Muscle layer of colon (tissue), 2 donors: ENCODE results near the gene SRPX.

Source experiments
- H3K27ac ChIP-seq: one replicate; pipeline ENCODE4 v1.7.0; 2013; ENCODE audit warnings: low read depth, mild to moderate bottlenecking, low read length, moderate library complexity
- H3K27me3 ChIP-seq, 2 donors: one replicate each; pipeline ENCODE4 v1.7.0; 2013; ENCODE audit warnings: low read length in 2 of 2, mild to moderate bottlenecking in 2 of 2; ENCODE audit not compliant: insufficient read depth in 2 of 2, control insufficient read depth in 1 of 2
- H3K36me3 ChIP-seq: one replicate; pipeline ENCODE4 v1.7.0; 2013; ENCODE audit warnings: mild to moderate bottlenecking, low read length; ENCODE audit not compliant: insufficient read depth
- H3K4me1 ChIP-seq: one replicate; pipeline ENCODE4 v1.7.0; 2013; ENCODE audit warnings: mild to moderate bottlenecking, low read length; ENCODE audit not compliant: insufficient read depth
- H3K4me3 ChIP-seq, 2 donors: one replicate each; pipeline ENCODE4 v1.7.0; 2013; ENCODE audit warnings: low read length in 2 of 2, low read depth in 1 of 2, mild to moderate bottlenecking in 1 of 2, moderate library complexity in 1 of 2
- H3K9ac ChIP-seq: one replicate; pipeline ENCODE4 v1.7.0; 2013; ENCODE audit warnings: low read length
- H3K9me3 ChIP-seq: one replicate; pipeline ENCODE4 v1.7.0; 2013; ENCODE audit warnings: mild to moderate bottlenecking, low read length
- donor health status: abdominal sarcoma.
- donor health status: Adenocarcinoma of cecum.

SRPX gene

GRCh38 chrX:38163193-38163592 is 57.5 kb downstream of the SRPX start:
- no peaks in the 10 kb centered on the region for H3K36me3 ChIP-seq
- no peak overlapping the region for H3K9ac ChIP-seq
- H3K27ac ChIP-seq = no peak overlapping the region
- no peaks in the 10 kb centered on the region for H3K4me1 ChIP-seq
- H3K9me3 ChIP-seq = no peaks in the 10 kb centered on the region
- H3K4me3 ChIP-seq = no peak overlapping the region
- H3K27me3 ChIP-seq = no peaks in the 10 kb centered on the region

- Histone ChIP-seq H3K27ac (no peak overlapping the region), H3K36me3 (peaks cover 8% of the 10 kb centered on the region), H3K9ac (no peak overlapping the region), H3K27me3 (no peaks in the 10 kb centered on the region), H3K9me3 (no peaks in the 10 kb centered on the region), H3K4me1 (no peaks in the 10 kb centered on the region), H3K4me3 (no peak overlapping the region)
Observed at GRCh38 chrX:38156838-38157237, 63.8 kb downstream of the SRPX start.

- H3K4me3 ChIP-seq = no peak overlapping the region
- no peak overlapping the region for H3K27ac ChIP-seq
- H3K9ac ChIP-seq = no peak overlapping the region
- no peaks in the 10 kb centered on the region for H3K4me1 ChIP-seq
- H3K9me3 ChIP-seq = no peaks in the 10 kb centered on the region
- H3K27me3 ChIP-seq = no peaks in the 10 kb centered on the region
- peaks cover 8% of the 10 kb centered on the region for H3K36me3 ChIP-seq
Observed at GRCh38 chrX:38154818-38155217, 65.9 kb downstream of the SRPX start.

GRCh38 chrX:38154340-38154739 is 66.3 kb downstream of the SRPX start:
- Histone ChIP-seq H3K36me3 (peaks cover 8% of the 10 kb centered on the region), H3K4me3 (no peak overlapping the region), H3K9me3 (no peaks in the 10 kb centered on the region), H3K9ac (no peak overlapping the region), H3K27me3 (no peaks in the 10 kb centered on the region), H3K27ac (no peak overlapping the region), H3K4me1 (no peaks in the 10 kb centered on the region)

- Histone ChIP-seq H3K9me3 (no peaks in the 10 kb centered on the region), H3K4me3 (no peak overlapping the region), H3K27me3 (no peaks in the 10 kb centered on the region), H3K27ac (no peak overlapping the region), H3K36me3 (peaks cover 2% of the 10 kb centered on the region), H3K9ac (no peak overlapping the region), H3K4me1 (no peaks in the 10 kb centered on the region)
Observed at GRCh38 chrX:38151441-38151840, 69.2 kb downstream of the SRPX start.

- Histone ChIP-seq H3K4me1 (no peaks in the 10 kb centered on the region), H3K9ac (no peak overlapping the region), H3K27ac (no peak overlapping the region), H3K4me3 (no peak overlapping the region), H3K36me3 (no peaks in the 10 kb centered on the region), H3K9me3 (no peaks in the 10 kb centered on the region), H3K27me3 (no peaks in the 10 kb centered on the region)
Observed at GRCh38 chrX:38150993-38151392, 69.7 kb downstream of the SRPX start.

- H3K27ac ChIP-seq = no peak overlapping the region
- H3K4me1 ChIP-seq = no peaks in the 10 kb centered on the region
- H3K9ac ChIP-seq = no peak overlapping the region
- no peaks in the 10 kb centered on the region for H3K27me3 ChIP-seq
- H3K4me3 ChIP-seq = no peak overlapping the region
- no peaks in the 10 kb centered on the region for H3K9me3 ChIP-seq
- H3K36me3 ChIP-seq = no peaks in the 10 kb centered on the region
Observed at GRCh38 chrX:38149016-38149415, 71.7 kb downstream of the SRPX start.

- H3K27me3 ChIP-seq = no peaks in the 10 kb centered on the region
- H3K36me3 ChIP-seq = no peaks in the 10 kb centered on the region
- no peak overlapping the region for H3K9ac ChIP-seq
- no peaks in the 10 kb centered on the region for H3K9me3 ChIP-seq
- no peak overlapping the region for H3K27ac ChIP-seq
- no peak overlapping the region for H3K4me3 ChIP-seq
- no peaks in the 10 kb centered on the region for H3K4me1 ChIP-seq
Observed at GRCh38 chrX:38142610-38143009, 78.1 kb downstream of the SRPX start.

GRCh38 chrX:38138900-38139299 is 81.8 kb downstream of the SRPX start:
- Histone ChIP-seq H3K4me3 (no peak overlapping the region), H3K36me3 (no peaks in the 10 kb centered on the region), H3K4me1 (no peaks in the 10 kb centered on the region), H3K27ac (no peak overlapping the region), H3K9ac (no peak overlapping the region), H3K9me3 (no peaks in the 10 kb centered on the region), H3K27me3 (no peaks in the 10 kb centered on the region)

GRCh38 chrX:38138157-38138891 is 82.3 kb downstream of the SRPX start:
- Histone ChIP-seq H3K27me3 (no peaks in the 10 kb centered on the region), H3K4me3 (no peak overlapping the region), H3K36me3 (no peaks in the 10 kb centered on the region), H3K9me3 (no peaks in the 10 kb centered on the region), H3K27ac (no peak overlapping the region), H3K9ac (no peak overlapping the region), H3K4me1 (no peaks in the 10 kb centered on the region)

GRCh38 chrX:38129366-38129765 is 91.3 kb downstream of the SRPX start:
- Histone ChIP-seq H3K4me1 (no peaks in the 10 kb centered on the region), H3K9me3 (no peaks in the 10 kb centered on the region), H3K9ac (no peak overlapping the region), H3K36me3 (no peaks in the 10 kb centered on the region), H3K27me3 (no peaks in the 10 kb centered on the region), H3K4me3 (no peak overlapping the region), H3K27ac (no peak overlapping the region)

- Histone ChIP-seq H3K27me3 (no peaks in the 10 kb centered on the region), H3K9me3 (no peaks in the 10 kb centered on the region), H3K27ac (no peak overlapping the region), H3K36me3 (no peaks in the 10 kb centered on the region), H3K9ac (no peak overlapping the region), H3K4me1 (no peaks in the 10 kb centered on the region), H3K4me3 (no peak overlapping the region)
Observed at GRCh38 chrX:38127961-38128360, 92.7 kb downstream of the SRPX start.
